GM11168 (cell line): ENCODE measurements around the gene LDB1.

Experiments used
- in situ Hi-C: fragments of 300-500 bp; cut with MboI; formaldehyde crosslinking; loops from one replicate; pipeline ENCODE4 v1.12.0; 2022; ENCODE audit warnings: low sequenced_read_pairs; ENCODE audit not compliant: unreplicated experiment

Gene LDB1

GRCh38 chr10:102120142-102120990 is at the start of gene LDB1:
LDB1 (minus strand) TSS chr10:102120368; CDS start chr10:102120110, 258 bp downstream.
- in situ Hi-C loops = no loop called here

- in situ Hi-C loops = no loop called here
These were observed 47.7 kb upstream of the LDB1 start for GRCh38 chr10:102167861-102168260.

DNA sequence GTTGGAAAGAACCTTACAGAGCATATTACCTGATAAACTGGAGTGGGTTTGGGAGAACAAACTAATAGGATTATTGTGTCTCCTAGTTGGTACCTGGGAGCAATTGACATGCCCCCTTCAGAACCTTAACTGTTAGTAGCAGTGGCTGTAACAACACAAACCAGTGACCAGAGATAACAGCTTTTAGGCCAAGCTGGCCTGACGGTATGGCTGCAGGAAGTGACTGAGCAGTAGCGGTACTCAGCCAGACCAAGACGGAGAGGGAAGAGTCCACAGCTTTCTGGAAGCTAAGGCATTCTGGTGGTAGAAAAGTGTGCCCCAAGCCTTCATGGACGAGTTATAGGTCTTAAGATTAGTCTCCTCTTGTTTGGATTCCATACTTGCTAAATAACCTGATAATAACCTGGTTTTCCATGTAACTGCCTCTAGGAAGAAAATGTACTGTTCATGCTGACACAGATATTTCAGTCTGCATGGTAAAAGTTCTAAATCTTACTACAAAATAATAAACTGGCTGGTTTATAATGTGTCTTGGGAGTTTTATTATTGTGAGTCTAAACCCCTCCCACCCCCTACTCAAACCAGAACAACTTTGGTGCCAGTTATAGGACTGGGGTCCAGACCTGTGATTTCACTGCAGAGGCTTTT is 43.3 kb upstream of the LDB1 start:
- in situ Hi-C loops = no loop called here

DNA sequence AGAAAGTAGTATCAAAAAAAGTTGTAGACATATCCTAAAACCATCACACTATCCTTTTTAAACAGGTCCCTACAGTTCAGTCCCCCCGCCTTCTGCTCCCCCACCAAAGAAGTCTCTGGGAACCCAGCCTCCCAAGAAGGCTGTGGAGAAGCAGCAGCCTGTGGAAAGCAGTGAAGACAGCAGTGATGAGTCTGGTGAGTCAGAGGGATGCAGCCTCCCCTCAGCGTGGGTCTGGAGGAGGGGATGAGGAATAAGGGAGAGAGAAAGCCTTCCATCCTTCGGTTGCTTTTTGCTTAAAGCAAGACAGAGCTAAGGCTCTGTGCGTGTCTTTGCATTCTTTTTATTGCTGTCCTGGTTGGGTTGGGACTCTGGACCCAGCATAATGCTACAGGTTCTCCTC is 39.7 kb upstream of the LDB1 start:
- in situ Hi-C loops = no loop called here

GRCh38 chr10:102159051-102159597 is 39.0 kb upstream of the LDB1 start:
- in situ Hi-C loops = no loop called here

DNA sequence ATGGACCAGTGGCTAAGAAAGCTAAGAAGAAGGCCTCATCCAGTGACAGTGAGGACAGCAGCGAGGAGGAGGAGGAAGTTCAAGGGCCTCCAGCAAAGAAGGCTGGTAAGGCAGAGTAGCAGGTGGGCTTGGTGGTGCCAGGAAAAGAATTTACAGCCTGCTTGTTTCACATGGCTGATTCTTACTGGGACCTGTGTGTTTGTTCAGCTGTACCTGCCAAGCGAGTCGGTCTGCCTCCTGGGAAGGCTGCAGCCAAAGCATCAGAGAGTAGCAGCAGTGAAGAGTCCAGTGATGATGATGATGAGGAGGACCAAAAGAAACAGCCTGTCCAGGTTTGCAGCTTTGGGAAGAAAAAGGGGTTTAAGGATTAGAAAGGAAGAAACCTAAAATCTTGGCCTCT is 37.1 kb upstream of the LDB1 start:
- in situ Hi-C loops = no loop called here

GRCh38 chr10:102154466-102155116 is 34.4 kb upstream of the LDB1 start:
- in situ Hi-C loops = no loop called here

- in situ Hi-C loops = no loop called here
These were observed 33.0 kb upstream of the LDB1 start for GRCh38 chr10:102153093-102153620.

GRCh38 chr10:102152545-102152890 is 32.4 kb upstream of the LDB1 start:
- in situ Hi-C loops = no loop called here

GRCh38 chr10:102151774-102152544 is 31.8 kb upstream of the LDB1 start, which contains the start of gene NOLC1:
NOLC1 (plus strand) TSS chr10:102152389; CDS start chr10:102152411, 22 bp downstream.
- in situ Hi-C loops = no loop called here

- in situ Hi-C loops = no loop called here
These were observed 31.0 kb upstream of the LDB1 start for GRCh38 chr10:102150970-102151773.

- in situ Hi-C loops = no loop called here
These were observed 28.1 kb upstream of the LDB1 start for GRCh38 chr10:102148275-102148674.

GRCh38 chr10:102147561-102147960 is 27.4 kb upstream of the LDB1 start:
- in situ Hi-C loops = no loop called here

GRCh38 chr10:102146971-102147428 is 26.8 kb upstream of the LDB1 start:
- in situ Hi-C loops = no loop called here

DNA sequence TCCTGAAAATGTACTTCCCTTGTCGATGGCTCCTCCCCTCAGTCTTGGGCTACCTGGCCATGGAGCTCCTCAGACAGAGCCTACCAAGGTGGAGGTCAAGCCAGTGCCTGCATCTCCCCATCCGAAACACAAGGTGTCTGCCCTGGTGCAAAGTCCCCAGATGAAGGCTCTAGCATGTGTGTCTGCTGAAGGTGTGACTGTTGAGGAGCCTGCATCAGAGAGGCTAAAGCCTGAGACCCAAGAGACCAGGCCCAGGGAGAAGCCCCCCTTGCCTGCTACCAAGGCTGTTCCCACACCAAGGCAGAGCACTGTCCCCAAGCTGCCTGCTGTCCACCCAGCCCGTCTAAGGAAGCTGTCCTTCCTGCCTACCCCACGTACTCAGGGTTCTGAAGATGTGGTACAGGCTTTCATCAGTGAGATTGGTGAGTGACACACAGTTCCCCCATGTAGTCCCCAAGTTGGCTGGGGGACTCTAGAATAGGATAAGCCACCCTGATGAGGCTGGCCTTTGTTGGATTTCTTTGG is 21.5 kb upstream of the LDB1 start:
- in situ Hi-C loops = no loop called here

DNA sequence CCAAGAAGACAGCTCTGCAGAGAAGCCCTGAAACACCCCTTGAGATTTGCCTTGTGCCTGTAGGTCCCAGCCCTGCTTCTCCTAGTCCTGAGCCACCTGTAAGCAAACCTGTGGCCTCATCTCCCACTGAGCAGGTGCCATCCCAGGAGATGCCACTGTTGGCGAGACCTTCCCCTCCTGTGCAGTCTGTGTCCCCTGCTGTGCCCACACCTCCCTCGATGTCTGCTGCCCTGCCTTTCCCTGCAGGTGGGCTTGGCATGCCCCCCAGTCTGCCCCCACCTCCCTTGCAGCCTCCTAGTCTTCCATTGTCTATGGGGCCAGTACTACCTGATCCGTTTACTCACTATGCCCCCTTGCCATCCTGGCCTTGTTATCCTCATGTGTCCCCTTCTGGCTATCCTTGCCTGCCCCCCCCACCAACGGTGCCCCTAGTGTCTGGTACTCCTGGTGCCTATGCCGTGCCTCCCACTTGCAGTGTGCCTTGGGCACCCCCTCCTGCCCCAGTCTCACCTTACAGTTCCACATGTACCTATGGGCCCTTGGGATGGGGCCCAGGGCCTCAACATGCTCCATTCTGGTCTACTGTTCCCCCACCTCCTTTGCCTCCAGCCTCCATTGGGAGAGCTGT is 20.9 kb upstream of the LDB1 start:
- in situ Hi-C loops = no loop called here

GRCh38 chr10:102140218-102140617 is 20.1 kb upstream of the LDB1 start:
- in situ Hi-C loops = no loop called here
